GM21515 (cell line): Measurements from ENCODE around the gene ANO9.

Experiments used
- ATAC-seq: cut with Tn5 transposase; IDR thresholded peaks from one replicate; pipeline ENCODE4 v1.9.1; 2021; ENCODE audit not compliant: unreplicated experiment

ANO9 gene

GRCh38 chr11:441418-442274, at the start of gene ANO9:
Gene ANO9, minus strand, starts transcription at chr11:442011. Its CDS starts 85 bp downstream, at chr11:441926.
- ATAC-seq, result peak; percentile 54

- no peak for ATAC-seq
Observed at GRCh38 chr11:491358-491757, 49.5 kb upstream of the ANO9 start.

GRCh38 chr11:490930-491260, 49.1 kb upstream of the ANO9 start:
- no peak for ATAC-seq

- ATAC-seq, result no peak
Observed at GRCh38 chr11:490186-490929, 48.5 kb upstream of the ANO9 start.

GRCh38 chr11:489610-490185, 47.9 kb upstream of the ANO9 start:
- ATAC-seq, result no peak

- no peak for ATAC-seq
Observed at GRCh38 chr11:488992-489391, 47.2 kb upstream of the ANO9 start.

- ATAC-seq, result no peak
Observed at GRCh38 chr11:488579-488978, 46.8 kb upstream of the ANO9 start.

- no peak for ATAC-seq
Observed at GRCh38 chr11:488062-488461, 46.3 kb upstream of the ANO9 start.

GRCh38 chr11:487571-488021, 45.8 kb upstream of the ANO9 start:
- no peak for ATAC-seq

GRCh38 chr11:486189-486588, 44.4 kb upstream of the ANO9 start:
- ATAC-seq, result no peak

GRCh38 chr11:484616-485015, 42.8 kb upstream of the ANO9 start:
- ATAC-seq, result no peak

- ATAC-seq, result no peak
Observed at GRCh38 chr11:479311-479710, 37.5 kb upstream of the ANO9 start.

- no peak for ATAC-seq
Observed at GRCh38 chr11:477052-477715, 35.4 kb upstream of the ANO9 start.

- ATAC-seq, result no peak
Observed at GRCh38 chr11:476416-476815, 34.6 kb upstream of the ANO9 start.

GRCh38 chr11:475941-476340, 34.1 kb upstream of the ANO9 start:
- no peak for ATAC-seq

GRCh38 chr11:474914-475506, 33.2 kb upstream of the ANO9 start:
- no peak for ATAC-seq

- no peak for ATAC-seq
Observed at GRCh38 chr11:473962-474785, 32.4 kb upstream of the ANO9 start.

GRCh38 chr11:473415-473814, 31.6 kb upstream of the ANO9 start:
- no peak for ATAC-seq

- ATAC-seq, result no peak
Observed at GRCh38 chr11:472816-473215, 31.0 kb upstream of the ANO9 start.

GRCh38 chr11:472272-472671, 30.5 kb upstream of the ANO9 start:
- no peak for ATAC-seq
